ENCODE results near the gene TREX2. TPM values are rescaled to one million over a fixed set of nuclear protein-coding genes. Genes with fewer than 3 reads are reported as not detected.
A peak's percentile ranks its signal among the peaks of the same experiment; 100 is the strongest.

The TREX2 gene
- total and polyA plus RNA-seq, 11 donors = 0.22 to 0.48 (median 0.29) TPM; not detected in 3

GRCh38 chrX:153408221-153408721, 37.6 kb downstream of the TREX2 start:
- intact Hi-C loops (cut with DNase I) = no loop called here
- DNase-seq (peak in 1 of 5 donors; percentile 12), ATAC-seq (no peak)
- H3K9me3 ChIP-seq = no peaks in the 10 kb centered on the region
- H3K36me3 ChIP-seq = no peaks in the 10 kb centered on the region
- peaks cover 0 to 12% (median 0%) of the 10 kb centered on the region in 9 donors for H3K27me3 ChIP-seq
- H3K4me1 ChIP-seq = peaks cover 0 to 14% (median 0%) of the 10 kb centered on the region in 12 donors
- TF ChIP-seq POLR2A (IDR thresholded peaks at IDR 0.05) = no peak
- TF ChIP-seq, protein P1, sequence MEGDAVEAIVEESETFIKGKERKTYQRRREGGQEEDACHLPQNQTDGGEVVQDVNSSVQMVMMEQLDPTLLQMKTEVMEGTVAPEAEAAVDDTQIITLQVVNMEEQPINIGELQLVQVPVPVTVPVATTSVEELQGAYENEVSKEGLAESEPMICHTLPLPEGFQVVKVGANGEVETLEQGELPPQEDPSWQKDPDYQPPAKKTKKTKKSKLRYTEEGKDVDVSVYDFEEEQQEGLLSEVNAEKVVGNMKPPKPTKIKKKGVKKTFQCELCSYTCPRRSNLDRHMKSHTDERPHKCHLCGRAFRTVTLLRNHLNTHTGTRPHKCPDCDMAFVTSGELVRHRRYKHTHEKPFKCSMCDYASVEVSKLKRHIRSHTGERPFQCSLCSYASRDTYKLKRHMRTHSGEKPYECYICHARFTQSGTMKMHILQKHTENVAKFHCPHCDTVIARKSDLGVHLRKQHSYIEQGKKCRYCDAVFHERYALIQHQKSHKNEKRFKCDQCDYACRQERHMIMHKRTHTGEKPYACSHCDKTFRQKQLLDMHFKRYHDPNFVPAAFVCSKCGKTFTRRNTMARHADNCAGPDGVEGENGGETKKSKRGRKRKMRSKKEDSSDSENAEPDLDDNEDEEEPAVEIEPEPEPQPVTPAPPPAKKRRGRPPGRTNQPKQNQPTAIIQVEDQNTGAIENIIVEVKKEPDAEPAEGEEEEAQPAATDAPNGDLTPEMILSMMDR (IDR thresholded peaks at IDR 0.05) = no peak
- 81 to 84% (median 82%) methylated on average over 9 to 10 of the region's 10 CpGs for WGBS, 4 donors
- no peak overlapping the region for H3K4me3 ChIP-seq
- H3K27ac ChIP-seq = no peak overlapping the region

- Histone ChIP-seq H3K4me1 (peaks cover 0 to 12% (median 0%) of the 10 kb centered on the region in 12 donors), H3K4me3 (no peak overlapping the region), H3K9me3 (no peaks in the 10 kb centered on the region), H3K36me3 (no peaks in the 10 kb centered on the region), H3K27me3 (peaks cover 0 to 8% (median 0%) of the 10 kb centered on the region in 9 donors), H3K27ac (no peak overlapping the region)
- ATAC-seq = no peak
- no peak for TF ChIP-seq POLR2A (IDR thresholded peaks at IDR 0.05)
- TF ChIP-seq, protein P1 (IDR thresholded peaks at IDR 0.05) = no peak
- intact Hi-C loops (cut with DNase I) = no loop called here
- no peak for DNase-seq
- WGBS, 4 donors = 45 to 93% (median 53%) methylated on average over 3 of the region's 3 CpGs
Observed at GRCh38 chrX:153407736-153408135, 38.1 kb downstream of the TREX2 start.

DNA sequence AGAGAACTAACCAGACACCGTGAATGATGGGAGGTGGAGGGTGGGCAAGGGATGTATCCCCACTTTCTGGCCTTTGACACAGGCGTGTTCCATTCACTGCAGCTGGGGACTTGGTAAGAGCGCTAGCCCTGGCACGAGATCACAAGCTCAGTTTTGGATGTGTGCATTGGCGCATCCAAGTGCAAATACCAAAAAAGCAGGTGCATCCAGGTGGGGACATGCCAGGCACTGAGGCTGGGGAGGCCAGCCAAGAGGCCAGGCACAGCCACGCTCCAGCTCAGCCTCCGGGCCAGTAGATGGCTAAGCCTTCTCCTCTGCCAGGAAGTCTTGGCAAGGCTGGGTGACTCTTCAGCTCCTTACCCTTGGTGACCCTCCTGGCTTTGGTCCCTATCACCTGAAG, 39.0 kb downstream of the TREX2 start:
- DNase-seq (peak in 1 of 5 donors; percentile 13), ATAC-seq (no peak)
- 79 to 93% (median 90%) methylated on average over 4 to 7 of the region's 7 CpGs for WGBS, 4 donors
- TF ChIP-seq, protein P1 (IDR thresholded peaks at IDR 0.05) = no peak
- TF ChIP-seq POLR2A (IDR thresholded peaks at IDR 0.05) = no peak
- Histone ChIP-seq H3K9me3 (no peaks in the 10 kb centered on the region), H3K27ac (no peak overlapping the region), H3K36me3 (no peaks in the 10 kb centered on the region), H3K4me3 (no peak overlapping the region), H3K4me1 (peaks cover 0 to 5% (median 0%) of the 10 kb centered on the region in 12 donors), H3K27me3 (peaks cover 0 to 7% (median 0%) of the 10 kb centered on the region in 9 donors)
- intact Hi-C loops (cut with DNase I) = no loop called here

GRCh38 chrX:153406011-153406410, 39.8 kb downstream of the TREX2 start:
- 79 to 93% (median 91%) methylated on average over 9 of the region's 9 CpGs for WGBS, 4 donors
- H3K4me3 ChIP-seq = no peak overlapping the region
- H3K27me3 ChIP-seq = peaks cover 0 to 4% (median 0%) of the 10 kb centered on the region in 9 donors
- no peaks in the 10 kb centered on the region for H3K4me1 ChIP-seq
- TF ChIP-seq POLR2A (IDR thresholded peaks at IDR 0.05) = no peak
- TF ChIP-seq, protein P1 (IDR thresholded peaks at IDR 0.05) = no peak
- no peaks in the 10 kb centered on the region for H3K9me3 ChIP-seq
- H3K36me3 ChIP-seq = no peaks in the 10 kb centered on the region
- no peak overlapping the region for H3K27ac ChIP-seq
- no peak for ATAC-seq
- peak in 1 of 5 donors; percentile 6 for DNase-seq
- intact Hi-C loops (cut with DNase I) = no loop called here

Data from heart left ventricle (tissue), 16 donors.